GM12872 (cell line): Measurements from ENCODE around the gene ZNF311.

Experiments used
- CTCF ChIP-seq: IDR thresholded peaks from 3 replicates; pipeline ENCODE4 v1.5.1; 2011; ENCODE audit warnings: low read depth, mild to moderate bottlenecking, low read length, moderate library complexity; ENCODE audit not compliant: insufficient read depth

Gene ZNF311

GRCh38 chr6:28996844-28997510, 8.1 kb downstream of the ZNF311 start:
- no peak for TF ChIP-seq CTCF

GRCh38 chr6:28995093-28995650, 9.9 kb downstream of the ZNF311 start:
- TF ChIP-seq CTCF, result no peak

GRCh38 chr6:28988536-28989311, 16.4 kb downstream of the ZNF311 start:
- TF ChIP-seq CTCF, result peak; percentile 63

- TF ChIP-seq CTCF, result no peak
Measured at GRCh38 chr6:28985462-28986164, 19.5 kb downstream of the ZNF311 start.

GRCh38 chr6:28983838-28984237, 21.3 kb downstream of the ZNF311 start:
- no peak for TF ChIP-seq CTCF

GRCh38 chr6:28982476-28983266, 22.4 kb downstream of the ZNF311 start:
- no peak for TF ChIP-seq CTCF
